Measurements from ENCODE around the gene SIDT1.

SIDT1 gene

GRCh38 chr3:113546414-113546893, 14.1 kb downstream of the SIDT1 start:
- DNase-seq = no peak

GRCh38 chr3:113548501-113548900, 16.1 kb downstream of the SIDT1 start:
- no peak for DNase-seq

- DNase-seq = peak; percentile 9
These were observed 19.5 kb downstream of the SIDT1 start for GRCh38 chr3:113551820-113552219.

- DNase-seq = peak; percentile 6
These were observed 20.5 kb downstream of the SIDT1 start for GRCh38 chr3:113552851-113553250.

DNA sequence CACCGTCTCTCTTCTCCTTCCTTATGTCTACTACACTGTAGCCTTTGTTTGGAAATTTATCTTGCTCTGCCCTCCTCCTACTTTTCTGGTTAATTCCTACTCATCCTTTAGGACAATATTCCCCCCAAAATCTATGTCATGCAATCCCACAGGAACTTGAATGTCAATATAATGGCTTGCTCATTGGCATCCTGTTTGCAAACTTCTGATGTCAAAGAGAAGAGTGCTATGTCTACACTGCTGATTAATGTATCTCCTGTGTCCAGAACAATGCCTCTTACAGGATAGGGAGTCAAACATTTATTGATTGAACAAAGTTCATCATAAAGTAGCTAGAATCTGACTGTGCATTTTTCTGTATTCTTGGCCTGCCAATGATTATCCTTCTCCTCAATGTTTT, 22.8 kb downstream of the SIDT1 start:
- DNase-seq = no peak

DNA sequence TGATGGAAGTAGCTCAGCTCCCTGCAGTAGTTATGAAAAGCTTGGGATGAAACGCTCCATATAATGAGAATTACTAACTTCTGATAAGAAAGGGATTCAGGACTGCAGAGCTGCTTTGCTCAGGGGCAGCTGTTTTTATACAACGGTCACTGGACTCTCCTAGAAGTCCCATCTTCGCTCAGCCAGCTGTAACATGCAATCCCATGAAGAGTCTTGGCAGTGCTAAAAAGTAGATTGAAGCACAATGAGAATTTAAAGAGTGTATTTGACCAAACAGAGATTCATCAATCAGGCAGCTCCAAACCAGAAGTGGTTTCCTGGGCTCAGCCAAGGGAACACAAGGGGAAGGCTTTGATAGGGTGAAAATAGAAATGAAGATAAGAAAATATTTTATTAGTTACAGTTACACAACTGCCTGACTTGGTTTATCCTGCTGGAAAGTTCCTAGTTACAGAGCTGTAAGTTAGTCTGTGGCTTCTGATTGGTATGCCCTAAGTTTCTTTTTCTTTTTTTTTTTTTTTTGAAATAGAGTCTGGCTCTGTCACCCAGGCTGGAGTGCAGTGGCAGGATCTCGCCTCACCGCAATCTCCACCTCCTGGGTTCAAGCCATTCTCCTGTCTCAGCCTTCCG, 24.1 kb downstream of the SIDT1 start:
- no peak for DNase-seq

- no peak for DNase-seq
These were observed 24.6 kb downstream of the SIDT1 start for GRCh38 chr3:113556946-113557335.

- DNase-seq = peak; percentile 33
These were observed 25.0 kb downstream of the SIDT1 start for GRCh38 chr3:113557374-113557773.

- DNase-seq = no peak
These were observed 26.7 kb downstream of the SIDT1 start for GRCh38 chr3:113559009-113559408.

DNA sequence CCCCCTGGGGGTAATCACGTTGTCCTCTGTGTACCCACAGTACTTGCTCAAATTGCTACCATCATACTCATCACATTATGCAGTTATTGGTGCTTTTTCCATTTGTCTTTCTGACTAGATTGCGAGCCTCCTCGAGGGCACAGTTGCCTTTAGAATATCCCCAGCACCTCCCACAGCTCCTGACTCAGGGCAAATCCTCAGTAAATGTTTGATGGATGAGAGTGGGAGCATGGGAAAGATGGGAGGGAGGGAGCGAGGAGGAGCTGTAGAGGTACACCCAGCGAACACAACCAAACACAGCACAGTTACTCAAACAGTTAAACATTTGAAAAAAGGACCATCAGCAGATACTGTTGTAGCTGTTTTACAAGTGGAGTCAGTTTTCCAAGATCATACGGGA, 27.9 kb downstream of the SIDT1 start:
- DNase-seq = no peak

GRCh38 chr3:113560831-113561623, 28.7 kb downstream of the SIDT1 start:
- DNase-seq = peak; percentile 59

GRCh38 chr3:113565555-113565954, 33.2 kb downstream of the SIDT1 start:
- DNase-seq = no peak

- no peak for DNase-seq
These were observed 37.8 kb downstream of the SIDT1 start for GRCh38 chr3:113570158-113570557.

GRCh38 chr3:113571360-113571759, 39.0 kb downstream of the SIDT1 start:
- no peak for DNase-seq

- DNase-seq = no peak
These were observed 41.4 kb downstream of the SIDT1 start for GRCh38 chr3:113573728-113574127.

- DNase-seq = peak; percentile 42
These were observed 41.9 kb downstream of the SIDT1 start for GRCh38 chr3:113574213-113574612.

- peak; percentile 25 for DNase-seq
These were observed 42.9 kb downstream of the SIDT1 start for GRCh38 chr3:113575206-113575605.

- DNase-seq = no peak
These were observed 52.9 kb downstream of the SIDT1 start for GRCh38 chr3:113585228-113585627.

DNA sequence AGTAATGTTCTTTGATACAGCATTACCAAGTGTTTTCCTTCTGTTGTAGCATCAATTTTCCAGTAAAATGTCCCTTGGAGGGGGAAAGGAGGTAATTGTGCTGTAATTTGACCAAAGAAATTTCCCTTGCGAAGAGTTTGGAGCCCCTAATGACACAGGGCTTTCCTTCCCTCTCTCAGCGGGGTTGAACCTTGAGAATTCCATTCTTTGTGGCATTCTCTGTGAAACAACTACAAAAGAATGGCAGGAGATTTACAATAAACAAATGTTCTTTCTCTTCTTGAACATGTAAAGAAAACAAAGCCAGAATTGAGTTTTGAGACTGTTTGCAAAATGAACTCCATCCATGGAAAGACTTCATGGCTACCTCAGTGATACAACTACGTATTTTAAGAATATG, 53.4 kb downstream of the SIDT1 start:
- DNase-seq = no peak

- DNase-seq = no peak
These were observed 56.5 kb downstream of the SIDT1 start for GRCh38 chr3:113588806-113589205.

GRCh38 chr3:113589971-113590370, 57.6 kb downstream of the SIDT1 start:
- DNase-seq = no peak

GRCh38 chr3:113590983-113591382, 58.6 kb downstream of the SIDT1 start:
- DNase-seq = no peak

- peak; percentile 9 for DNase-seq
These were observed 61.7 kb downstream of the SIDT1 start for GRCh38 chr3:113594066-113594465.

DNA sequence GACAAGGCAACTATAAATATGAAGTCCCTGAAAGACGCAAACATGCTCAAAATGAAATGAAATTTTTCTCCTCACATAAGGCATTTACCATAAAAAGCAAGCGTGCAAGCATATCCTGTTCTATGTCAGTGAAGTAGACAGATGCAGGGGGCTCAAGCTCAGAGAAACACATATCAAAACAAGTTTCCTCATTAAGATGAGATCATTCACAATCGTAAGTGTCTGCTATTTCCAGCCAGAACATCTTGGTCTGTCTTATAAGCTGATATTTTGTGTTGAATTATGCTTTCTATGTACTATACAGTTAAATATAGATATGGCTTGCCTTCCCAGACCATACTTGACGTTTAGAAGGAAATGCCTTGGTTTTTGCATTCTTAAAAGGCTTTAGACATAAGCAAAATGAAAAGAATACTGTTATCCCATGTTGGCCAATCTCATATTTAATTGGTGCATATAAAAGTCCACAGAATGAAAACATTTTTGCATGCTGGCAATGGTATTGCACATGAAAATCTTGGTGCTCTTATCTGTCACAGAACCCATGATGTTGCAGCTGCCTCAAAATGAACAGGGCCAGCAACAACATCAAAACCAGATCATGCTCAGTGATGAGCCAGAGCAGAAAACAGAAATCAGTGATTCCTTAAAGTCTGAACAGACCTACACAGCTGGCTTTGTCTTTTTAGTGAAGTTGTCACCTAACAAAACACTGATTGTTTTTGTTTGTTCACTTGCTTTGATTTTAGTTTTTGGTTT, 65.4 kb downstream of the SIDT1 start:
- DNase-seq = no peak

Data from DMS53 (cell line).